KMS-11 (cell line): ENCODE data around the gene HSPD1.

Experiments
- H2AFZ ChIP-seq: fragments of 200-600 bp; sonication (generic); 2 replicates; pipeline ENCODE4 v1.6.1; 2016; ENCODE audit warnings: antibody characterized with exemption, mixed run types, low read depth
- H3K27ac ChIP-seq: fragments of 200-600 bp; sonication (generic); 2 replicates; pipeline ENCODE4 v1.6.1; 2016; ENCODE audit warnings: mild to moderate bottlenecking, mixed run types
- H3K27me3 ChIP-seq: fragments of 200-600 bp; sonication (generic); 2 replicates; pipeline ENCODE4 v1.6.1; 2017; ENCODE audit warnings: mild to moderate bottlenecking, low read depth, mixed run types, moderate library complexity; ENCODE audit not compliant: insufficient read depth
- H3K36me3 ChIP-seq: fragments of 200-600 bp; sonication (generic); 2 replicates; pipeline ENCODE4 v1.6.1; 2017; ENCODE audit warnings: mild to moderate bottlenecking, mixed run types; ENCODE audit not compliant: insufficient read depth
- H3K4me1 ChIP-seq: fragments of 200-600 bp; sonication (generic); 2 replicates; pipeline ENCODE4 v1.6.1; 2016; ENCODE audit warnings: mild to moderate bottlenecking, low read depth, mixed run types; ENCODE audit not compliant: poor library complexity, severe bottlenecking
- H3K4me2 ChIP-seq: fragments of 200-600 bp; sonication (generic); 2 replicates; pipeline ENCODE4 v1.7.0; 2016; ENCODE audit warnings: mild to moderate bottlenecking, mixed run types
- H3K4me3 ChIP-seq: fragments of 200-600 bp; sonication (generic); IDR thresholded peaks from 2 replicates; pipeline ENCODE4 v1.6.1; 2017; ENCODE audit warnings: low read depth, low read length, mixed read lengths; ENCODE audit not compliant: insufficient read depth
- H3K79me2 ChIP-seq: fragments of 200-600 bp; sonication (generic); 2 replicates; pipeline ENCODE4 v1.6.1; 2016; ENCODE audit warnings: low read depth, mixed run types; ENCODE audit not compliant: insufficient read depth
- H3K9ac ChIP-seq: fragments of 200-600 bp; sonication (generic); 2 replicates; pipeline ENCODE4 v1.6.1; 2016; ENCODE audit warnings: mild to moderate bottlenecking, mixed run types
- H4K20me1 ChIP-seq: fragments of 200-600 bp; sonication (generic); 2 replicates; pipeline ENCODE4 v1.6.1; 2016; ENCODE audit warnings: mild to moderate bottlenecking, mixed run types; ENCODE audit not compliant: insufficient read depth
- CTCF ChIP-seq: fragments of 200-600 bp; sonication (generic); conservative IDR thresholded peaks from 2 replicates; pipeline ENCODE4 v1.6.1; 2017; ENCODE audit warnings: low read depth, mild to moderate bottlenecking, antibody characterized with exemption, low read length, moderate library complexity, mixed read lengths

HSPD1 gene

GRCh38 chr2:197497326-197497725 is 2.3 kb downstream of the HSPD1 start:
- no peak for TF ChIP-seq CTCF
- Histone ChIP-seq H2AFZ (no peak overlapping the region), H4K20me1 (peaks cover 52% of the 10 kb centered on the region), H3K4me3 (peak overlapping the region; percentile 21), H3K9ac (peak overlapping the region; percentile 92; the same call in 1 of the 2 replicates), H3K79me2 (peaks cover 94% of the 10 kb centered on the region), H3K36me3 (peaks cover 56% of the 10 kb centered on the region), H3K4me2 (peak overlapping the region; percentile 83), H3K27ac (no peak overlapping the region; the same call in 1 of the 2 replicates), H3K27me3 (no peaks in the 10 kb centered on the region), H3K4me1 (peaks cover 62% of the 10 kb centered on the region)

GRCh38 chr2:197496695-197497094 is 2.9 kb downstream of the HSPD1 start:
- Histone ChIP-seq H3K9ac (peak overlapping the region; percentile 92; the same call in 1 of the 2 replicates), H4K20me1 (peaks cover 54% of the 10 kb centered on the region), H3K27me3 (no peaks in the 10 kb centered on the region), H3K4me1 (peaks cover 57% of the 10 kb centered on the region), H3K4me3 (no peak overlapping the region), H3K79me2 (peaks cover 94% of the 10 kb centered on the region), H3K4me2 (peak overlapping the region; percentile 83), H3K36me3 (peaks cover 56% of the 10 kb centered on the region), H3K27ac (no peak overlapping the region; the same call in 1 of the 2 replicates), H2AFZ (no peak overlapping the region)
- no peak for TF ChIP-seq CTCF

- H3K27ac ChIP-seq: peak overlapping the region; percentile 9; the same call in 1 of the 2 replicates
Observed at GRCh38 chr2:197495433-197496134, 4.1 kb downstream of the HSPD1 start.

GRCh38 chr2:197487385-197487784 is 12.3 kb downstream of the HSPD1 start:
- Histone ChIP-seq H3K27me3 (no peaks in the 10 kb centered on the region), H3K4me2 (no peak overlapping the region), H2AFZ (no peak overlapping the region), H3K4me3 (no peak overlapping the region), H3K9ac (no peak overlapping the region), H4K20me1 (peaks cover 13% of the 10 kb centered on the region; the same call in 1 of the 2 replicates), H3K79me2 (peaks cover 41% of the 10 kb centered on the region), H3K27ac (no peak overlapping the region), H3K4me1 (peaks cover 37% of the 10 kb centered on the region), H3K36me3 (peaks cover 32% of the 10 kb centered on the region)
- TF ChIP-seq CTCF: no peak

More at GRCh38 chr2:197495433-197496134, 4.1 kb downstream of the HSPD1 start:
- H3K79me2 ChIP-seq: peaks cover 91% of the 10 kb centered on the region
- TF ChIP-seq CTCF: no peak
- H2AFZ ChIP-seq: no peak overlapping the region
- H3K4me3 ChIP-seq: no peak overlapping the region
- peaks cover 60% of the 10 kb centered on the region for H3K36me3 ChIP-seq
- H3K4me2 ChIP-seq: peak overlapping the region; percentile 83
- H3K4me1 ChIP-seq: peaks cover 64% of the 10 kb centered on the region
- H3K27me3 ChIP-seq: no peaks in the 10 kb centered on the region
- H4K20me1 ChIP-seq: peaks cover 58% of the 10 kb centered on the region
- no peak overlapping the region for H3K9ac ChIP-seq
